Adrenal gland (tissue), 5 donors: ENCODE data around the gene RBPJ.

Experiments used
- CTCF ChIP-seq, 6 experiments: fragments of 450-650 bp in 4 of 6; fragments of 200-600 bp in 2 of 6; sonication (generic) in 1 of 6; IDR thresholded peaks; 1 replicate in 5 of 6; 2 replicates in 1 of 6; pipeline versions ENCODE4 v1.5.1 to v1.8.0; 2016 to 2021; ENCODE audit warnings: antibody characterized with exemption in 6 of 6, mild to moderate bottlenecking in 2 of 6, moderate library complexity in 1 of 6
- POLR2A ChIP-seq, 2 donors: fragments of 450-650 bp; IDR thresholded peaks; one replicate each; pipeline ENCODE4 v1.6.1; 2017; ENCODE audit warnings: antibody characterized with exemption in 2 of 2, mild to moderate bottlenecking in 2 of 2, moderate library complexity in 1 of 2
- donor health status: DM: no; HTN: no; CAD: no.

GRCh38 chr4:26369132-26369531 is 48.3 kb downstream of the RBPJ start:
- TF ChIP-seq POLR2A (IDR thresholded peaks at IDR 0.05) (no peak), CTCF (IDR thresholded peaks at IDR 0.05) (no peak)
